Left lobe of liver (tissue), 2 donors: ENCODE measurements around the gene EML4. TPM values are rescaled to one million over a fixed set of nuclear protein-coding genes. Genes with fewer than 3 reads are reported as not detected.
A peak's percentile ranks its signal among the peaks of the same experiment; 100 is the strongest.

ENCODE experiments used
- ATAC-seq: fragments of 200-7000 bp; cut with Tn5 transposase; one replicate; pipeline ENCODE4 v1.9.1; 2020; ENCODE audit warnings: mild to moderate bottlenecking, moderate library complexity
- DNase-seq: peaks from one replicate; pipeline ENCODE4 v3.0.0-alpha.2; 2020; ENCODE audit warnings: low spot score
- total RNA-seq: library from RNA; stranded (reverse); gene quantifications from one replicate; pipeline ENCODE4 v1.2.1, GENCODE V29; 2021
- donor health status: DM: no; HTN: no; CAD: no; lungs with moderate emphysema.
- donor health status: DM: no; HTN: yes; CAD: no.

EML4 gene
- total RNA-seq, 1 donor from 2014 or later: 30.4 TPM

DNA sequence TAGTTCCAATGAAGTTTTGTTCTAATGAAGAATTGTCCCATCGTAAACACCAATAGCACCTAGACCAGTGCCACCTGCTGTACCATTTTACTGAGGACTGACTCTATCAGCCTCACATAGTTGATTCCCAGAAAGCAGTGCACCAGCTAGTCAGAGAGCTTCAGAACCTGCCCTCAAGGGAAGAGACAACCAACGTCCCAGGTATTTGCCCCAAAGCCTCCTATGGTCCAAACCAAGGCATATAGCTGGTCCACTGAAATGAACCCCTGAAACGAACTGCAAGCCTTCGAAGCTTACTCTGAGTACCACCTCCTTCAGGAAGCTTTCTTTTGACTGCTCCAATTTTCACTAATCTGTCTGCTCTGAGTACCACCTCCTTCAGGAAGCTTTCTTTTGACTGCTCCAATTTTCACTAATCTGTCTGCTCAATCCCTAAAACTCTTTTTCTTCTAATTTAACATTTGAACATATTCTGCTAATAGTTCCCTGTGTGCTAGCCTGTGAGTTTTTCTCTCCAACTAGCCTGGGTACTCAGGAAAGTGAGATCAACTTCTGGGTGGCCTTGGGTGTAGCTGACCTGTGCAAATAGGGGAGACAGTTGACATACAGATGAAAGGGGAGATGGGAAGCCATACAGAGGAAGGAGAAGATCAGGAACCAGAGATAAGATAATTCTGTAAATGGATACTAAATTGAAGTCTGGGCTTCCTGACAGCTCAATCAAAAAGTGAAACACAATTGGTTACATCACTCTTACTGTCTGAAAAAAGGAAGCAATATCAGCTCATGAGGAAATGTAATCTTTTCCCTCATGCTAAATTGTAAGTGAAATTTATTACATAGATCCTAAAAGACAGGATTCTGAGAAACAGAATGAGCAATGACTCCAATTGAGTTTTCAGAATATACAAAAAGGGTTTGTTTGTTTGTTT is 33.5 kb upstream of the EML4 start:
- DNase-seq (no peak), ATAC-seq (no peak)

DNA sequence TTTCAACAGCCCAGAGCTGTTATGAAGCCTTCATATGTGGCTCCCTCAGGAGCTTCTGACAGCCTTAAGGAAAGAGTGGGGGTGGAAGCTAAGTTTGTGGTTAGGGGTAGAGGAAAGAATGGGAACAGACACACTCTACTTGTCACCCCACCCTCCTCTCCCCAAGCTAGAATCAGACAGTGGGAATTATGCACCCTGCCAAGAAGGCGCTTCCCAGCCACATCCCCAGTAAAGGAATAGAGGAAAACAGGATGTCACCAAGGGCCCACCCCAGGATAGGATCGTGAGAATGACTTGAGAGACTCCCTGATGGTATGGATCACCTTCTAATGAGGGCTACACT is 32.4 kb upstream of the EML4 start:
- DNase-seq (no peak), ATAC-seq (no peak)

DNA sequence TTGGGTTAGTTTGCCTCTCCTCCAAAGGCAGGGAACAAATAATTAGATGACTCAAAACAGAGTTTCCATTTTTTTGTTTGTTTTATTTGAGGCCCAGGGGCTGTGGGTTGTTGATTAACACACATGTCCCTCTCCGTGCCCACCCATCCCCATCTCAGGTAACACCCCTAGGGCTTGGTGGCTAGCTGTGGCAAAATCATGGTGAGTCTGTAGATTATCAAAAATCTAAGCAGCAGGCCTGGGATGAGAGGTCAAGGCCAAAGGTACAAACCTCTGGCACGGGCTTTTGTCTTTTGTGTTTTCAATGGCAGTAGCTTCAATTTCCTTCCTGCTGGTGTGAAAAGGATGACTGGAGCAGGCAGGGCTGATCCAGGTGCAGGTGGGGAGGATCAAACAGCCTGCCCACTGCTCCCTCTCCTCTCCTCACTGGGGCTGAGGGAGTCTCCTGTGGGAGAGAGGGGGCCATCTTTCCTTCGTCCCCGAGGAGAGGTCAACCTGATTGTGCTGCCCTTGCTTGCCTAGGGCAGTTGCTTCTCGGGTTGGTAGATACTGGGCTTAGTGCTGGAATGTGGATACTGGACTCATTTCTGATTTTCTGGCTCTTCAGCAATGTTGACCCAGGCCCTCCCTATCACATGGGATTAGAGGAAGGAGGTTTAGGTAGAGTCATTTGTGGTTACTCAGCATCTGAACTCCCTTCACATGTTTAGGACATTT is 31.9 kb upstream of the EML4 start:
- ATAC-seq (no peak), DNase-seq (no peak)

DNA sequence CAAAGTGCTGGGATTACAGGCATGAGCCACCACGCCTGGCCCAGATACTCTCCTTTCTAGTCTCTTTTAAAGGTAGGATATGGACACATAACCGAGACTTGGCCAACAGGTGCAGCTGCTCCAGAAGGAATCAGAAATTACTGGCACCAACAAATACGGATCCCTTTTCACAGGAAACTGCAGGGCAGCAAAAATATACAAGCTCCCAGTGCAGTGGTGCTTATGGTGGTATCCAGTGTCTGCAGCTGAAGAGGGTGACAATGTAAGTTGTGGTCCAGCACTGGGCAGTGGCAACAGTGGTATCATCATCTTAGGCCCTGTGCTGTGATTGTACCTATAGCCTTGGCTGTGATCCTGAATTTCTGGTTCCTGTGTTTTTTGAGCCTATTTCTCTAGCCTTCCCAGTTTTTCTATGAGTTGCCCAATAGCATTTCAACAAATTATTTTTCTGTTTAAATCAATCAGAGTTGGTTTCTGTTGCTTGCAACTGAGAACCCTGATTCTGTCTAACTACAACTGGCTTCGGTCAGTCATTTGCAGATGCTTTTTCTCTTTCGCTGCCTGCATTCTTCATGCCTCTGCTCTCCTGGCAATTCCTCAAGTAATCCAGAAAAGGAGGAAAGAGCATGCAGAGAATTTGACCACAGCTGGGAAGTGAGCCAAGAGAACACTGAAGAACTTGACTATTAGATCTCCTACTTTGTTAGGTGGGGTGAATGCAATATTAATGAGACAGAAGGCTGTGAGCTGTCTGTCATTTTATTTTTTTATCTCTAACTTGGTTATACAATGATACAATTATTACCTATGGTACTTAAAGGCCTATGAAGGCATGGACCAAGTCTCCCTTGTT is 30.8 kb upstream of the EML4 start:
- ATAC-seq (no peak), DNase-seq (no peak)

- DNase-seq (no peak), ATAC-seq (no peak)
Observed at GRCh38 chr2:42139101-42139500, 30.1 kb upstream of the EML4 start.

DNA sequence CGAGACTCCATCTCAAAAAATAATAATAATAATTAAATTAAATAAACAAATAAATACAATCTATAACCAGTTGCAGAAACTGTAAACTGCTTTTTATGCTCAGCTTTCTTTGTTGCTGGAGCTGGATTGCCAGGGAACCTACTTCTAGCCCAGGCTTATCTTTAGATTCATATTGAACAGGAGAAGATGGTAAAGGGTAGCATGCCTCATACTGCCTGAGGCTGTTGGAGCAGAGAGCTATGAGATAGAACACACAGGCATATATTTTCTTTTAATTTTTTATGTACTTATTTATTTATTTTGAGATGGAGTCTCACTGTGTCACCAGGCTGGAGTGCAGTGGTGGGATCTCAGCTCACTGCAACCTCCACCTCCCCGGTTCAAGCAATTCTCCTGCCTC is 28.7 kb upstream of the EML4 start:
- no peak for ATAC-seq
- DNase-seq: no peak

DNA sequence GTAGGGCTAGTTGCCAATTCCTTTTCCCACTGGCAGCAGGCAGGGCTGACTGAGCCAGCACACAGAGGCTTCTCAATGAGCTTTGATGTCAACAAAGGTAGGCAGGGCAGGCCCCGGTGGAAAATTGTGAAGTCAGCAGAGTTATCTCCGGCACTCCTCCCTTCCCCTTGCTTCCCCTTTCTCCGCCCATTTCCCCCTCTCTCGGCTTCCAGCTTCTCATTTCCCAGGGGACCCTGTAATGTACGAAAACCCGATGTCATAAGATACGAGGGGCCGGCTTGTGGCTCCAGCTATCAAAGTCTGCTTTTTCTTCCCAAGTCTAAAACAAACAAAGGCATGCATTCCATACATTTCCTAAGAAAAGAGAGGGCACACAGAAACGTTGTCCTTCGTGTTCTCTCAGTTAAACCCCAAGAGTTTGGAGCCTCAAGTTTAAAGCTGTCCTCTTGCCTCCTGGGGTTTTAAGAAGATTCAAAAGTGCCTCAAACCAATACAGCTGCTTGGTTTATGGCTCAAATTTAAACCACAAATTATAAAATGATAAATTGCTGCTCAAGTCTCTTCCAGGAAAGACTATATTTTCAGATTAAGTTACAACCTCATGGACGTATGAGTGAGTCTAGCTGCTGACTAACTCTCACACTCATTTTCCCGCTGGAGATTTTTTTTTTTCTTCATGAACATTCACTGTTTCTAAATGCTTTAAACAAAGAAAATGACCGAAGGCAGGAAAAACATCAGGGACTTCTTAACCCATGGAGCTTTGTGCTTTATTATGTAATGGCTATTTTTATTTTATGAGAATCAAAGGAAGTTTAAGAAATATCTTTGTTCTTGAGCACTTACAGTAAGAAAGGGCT is 27.2 kb upstream of the EML4 start:
- ATAC-seq: peak; percentile 94
- DNase-seq: peak; percentile 76

DNA sequence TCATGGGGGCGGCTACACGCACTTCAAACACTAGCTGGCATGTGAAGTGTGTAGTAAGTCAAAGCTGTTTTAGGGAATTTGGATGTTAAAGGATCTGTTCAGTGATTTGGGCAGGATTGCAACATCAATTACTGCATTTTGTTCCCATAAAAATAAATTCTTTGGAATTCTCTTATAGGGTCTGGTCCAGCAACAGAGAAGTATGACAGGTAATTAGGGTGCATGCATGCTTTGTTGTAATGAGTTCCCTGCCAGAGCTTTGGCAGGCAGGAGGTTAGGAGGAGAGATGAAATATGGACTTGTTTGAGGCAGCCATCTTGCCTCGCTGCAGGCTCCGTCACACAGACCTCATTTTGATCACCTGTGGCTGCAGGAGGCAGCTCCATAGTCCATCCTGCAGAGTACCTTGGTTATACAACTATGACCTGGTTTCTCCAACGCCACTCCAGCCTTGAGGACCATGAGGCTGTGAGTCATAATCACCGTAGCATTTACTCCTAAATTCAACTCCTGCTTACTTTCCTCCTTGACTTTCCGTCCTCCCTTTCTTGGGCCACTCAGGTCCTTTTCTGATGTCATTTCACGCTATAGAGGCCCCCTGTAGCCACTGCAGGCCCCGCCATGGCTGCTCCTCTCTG is 26.5 kb upstream of the EML4 start:
- DNase-seq: no peak

GRCh38 chr2:42147641-42148274 is 21.4 kb upstream of the EML4 start:
- DNase-seq: peak; percentile 67
- ATAC-seq: peak; percentile 94

More for the DNA sequence above, 26.5 kb upstream of the EML4 start:
- ATAC-seq: no peak

GRCh38 chr2:42150159-42150558 is 19.0 kb upstream of the EML4 start:
- ATAC-seq (no peak), DNase-seq (no peak)

GRCh38 chr2:42153944-42154581 is 15.1 kb upstream of the EML4 start:
- no peak for DNase-seq

DNA sequence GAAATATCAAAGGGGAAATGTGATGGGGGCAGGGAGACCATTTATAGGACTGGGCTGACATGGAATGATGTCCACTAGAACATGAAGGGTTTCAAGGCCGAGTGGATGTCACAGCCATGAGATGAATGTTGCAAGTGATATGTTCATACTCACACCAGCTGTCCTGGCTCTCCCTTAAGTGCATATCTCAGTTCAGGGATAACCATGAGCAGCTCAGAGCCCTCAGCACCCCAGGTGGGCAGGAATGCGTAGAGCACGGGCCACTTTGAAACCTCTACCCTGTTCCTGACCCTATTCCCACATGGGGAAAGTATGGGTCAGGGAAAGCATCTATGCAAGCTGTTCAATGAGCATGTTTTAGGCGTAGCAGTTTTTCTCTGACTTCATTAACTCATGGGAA is 12.4 kb upstream of the EML4 start:
- ATAC-seq: no peak
- no peak for DNase-seq

More at GRCh38 chr2:42153944-42154581, 15.1 kb upstream of the EML4 start:
- ATAC-seq: no peak

DNA sequence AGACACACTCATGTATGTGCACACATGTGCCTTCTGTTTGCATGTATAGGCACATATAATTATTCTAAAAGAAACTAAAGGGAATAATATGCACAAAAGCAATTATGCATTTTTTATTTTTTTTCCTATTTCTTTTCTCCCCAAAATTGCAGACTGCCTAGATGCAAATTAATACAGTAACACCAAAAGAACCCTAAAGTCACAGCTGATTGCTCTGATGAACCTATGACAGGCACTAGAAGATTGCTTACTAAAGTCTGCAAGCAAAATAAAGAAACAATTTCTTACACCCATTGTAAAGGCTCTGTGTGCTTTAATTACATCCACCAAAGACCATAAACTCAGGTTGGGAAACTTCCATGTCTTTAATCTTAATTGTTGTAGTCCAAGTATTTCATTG is 7.7 kb upstream of the EML4 start:
- no peak for ATAC-seq
- DNase-seq: no peak

DNA sequence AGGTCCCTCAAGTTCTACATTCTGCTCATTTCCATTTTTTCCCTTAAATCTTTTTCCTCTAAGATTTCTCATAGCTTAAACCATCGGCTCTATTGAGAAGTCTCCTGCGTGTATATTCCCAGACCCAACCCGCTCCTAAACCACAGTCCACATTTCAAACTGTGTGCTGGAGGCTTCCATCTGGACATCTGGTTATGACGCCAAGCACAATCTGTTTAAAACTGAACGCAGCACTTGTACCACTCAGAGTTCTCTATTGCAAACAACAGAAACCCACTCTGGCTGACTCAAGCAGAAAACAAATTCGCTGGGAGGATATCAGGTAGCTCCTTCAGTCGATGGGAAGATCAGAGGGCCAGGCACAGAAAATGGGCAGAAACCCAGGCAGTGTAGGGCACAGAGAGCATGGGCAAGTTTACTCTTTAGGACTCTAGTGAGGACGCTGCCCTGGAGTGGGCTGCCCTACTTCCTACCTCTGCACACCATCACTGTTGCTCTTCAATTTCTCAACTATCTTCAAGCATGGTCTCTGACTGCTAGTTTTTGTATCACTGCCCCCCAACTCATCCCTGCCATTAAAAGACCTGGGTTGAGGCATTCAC is 5.6 kb upstream of the EML4 start:
- ATAC-seq (no peak), DNase-seq (no peak)

- ATAC-seq: no peak
- no peak for DNase-seq
Observed at GRCh38 chr2:42164046-42164445, 5.1 kb upstream of the EML4 start.

DNA sequence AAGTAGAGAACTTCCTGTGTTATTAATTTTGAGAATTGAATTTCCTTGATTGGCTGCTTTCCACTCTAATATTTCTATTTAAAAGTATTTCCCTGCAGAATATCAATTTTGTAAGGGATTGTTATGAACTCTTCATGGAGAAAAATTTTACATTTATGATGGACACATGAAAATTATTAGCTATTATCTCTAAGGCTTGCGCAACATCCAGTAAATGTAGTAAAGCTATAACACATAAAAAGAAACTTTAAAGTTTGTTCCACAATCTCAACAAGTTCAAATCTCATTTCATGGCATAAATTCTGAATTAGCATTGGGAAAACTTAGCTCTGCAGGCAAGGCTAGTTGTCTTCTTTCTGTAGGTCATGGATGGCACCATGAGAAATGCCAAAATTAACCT is 4.2 kb upstream of the EML4 start:
- DNase-seq (no peak), ATAC-seq (no peak)

- ATAC-seq (no peak), DNase-seq (no peak)
Observed at GRCh38 chr2:42167458-42167857, 1.7 kb upstream of the EML4 start.

- no peak for ATAC-seq
- no peak for DNase-seq
Observed at GRCh38 chr2:42168459-42169099, 574 bp upstream of the EML4 start.
